ENCODE measurements around the gene SOCS7. TPM values are rescaled to one million over a fixed set of nuclear protein-coding genes. Genes with fewer than 3 reads are reported as not detected.

The SOCS7 gene
- total and polyA plus RNA-seq, 2 of the 4 experiments (the other 2 are of a cell fraction), result 6.5 to 6.8 TPM

- Histone ChIP-seq H3K18ac (ENCODE audit: low read depth, low read length) (no peak overlapping the region), H3K23ac (ENCODE audit: low read depth, low read length) (no peak overlapping the region), H3K4ac (ENCODE audit: low read depth, low read length) (no peak overlapping the region), H3K27ac (ENCODE audit: insufficient read depth, low read length) (no peak overlapping the region), H4K5ac (ENCODE audit: low read depth, low read length) (no peak overlapping the region), H2AK5ac (ENCODE audit: low read depth, low read length) (no peak overlapping the region), H3K9ac (ENCODE audit: low read depth, low read length) (no peak overlapping the region), H3K4me1 (ENCODE audit: control insufficient read depth, insufficient read depth, low read length) (no peaks in the 10 kb centered on the region), H4K20me1 (ENCODE audit: insufficient read depth, low read length) (no peaks in the 10 kb centered on the region), H2AFZ (replicated peaks; ENCODE audit: low read length, poor library complexity) (no peak overlapping the region), H3K56ac (ENCODE audit: extremely low read depth, insufficient read depth, low read length) (no peak overlapping the region), H3K27me3 (ENCODE audit: control insufficient read depth, insufficient read depth, low read length) (no peaks in the 10 kb centered on the region), H2BK5ac (ENCODE audit: low read depth, low read length, poor library complexity, severe bottlenecking) (no peak overlapping the region), H3K79me1 (ENCODE audit: low read depth in 1 of 2, low read length in 2 of 2) (peaks cover 0 to 3% of the 10 kb centered on the region in 2 experiments; a peak in 1 of 4 replicates), H2BK20ac (ENCODE audit: low read depth, low read length) (no peak overlapping the region), H4K91ac (ENCODE audit: insufficient read depth, low read depth, low read length) (no peak overlapping the region), H2AK9ac (replicated peaks; ENCODE audit: low read depth, low read length, poor library complexity) (no peak overlapping the region), H3K4me2 (ENCODE audit: low read depth, low read length) (no peak overlapping the region), H3K9me1 (ENCODE audit: insufficient read depth, low read length) (peaks cover 2% of the 10 kb centered on the region; the same call in 1 of the 2 replicates), H3K14ac (replicated peaks; ENCODE audit: low read depth, low read length) (no peak overlapping the region), H4K8ac (ENCODE audit: low read depth in 2 of 2, low read length in 2 of 2) (no peak overlapping the region), H3K4me3 (ENCODE audit: insufficient read depth, low read depth, low read length) (no peak overlapping the region), H2BK120ac (ENCODE audit: low read depth, low read length) (no peak overlapping the region), H2BK15ac (ENCODE audit: low read depth, low read length) (no peak overlapping the region), H3K36me3 (ENCODE audit: control insufficient read depth, insufficient read depth, low read length) (peaks cover 28% of the 10 kb centered on the region), H3K9me3 (ENCODE audit: control insufficient read depth, insufficient read depth, low read length) (no peaks in the 10 kb centered on the region)
- no TSS peak for BruUV-seq (replicated peaks)
- in situ Hi-C loops (cut with MboI; ENCODE audit: low sequenced_read_pairs), result no loop called here
- ChIA-PET POLR2A (ENCODE audit: unreplicated experiment) (interaction anchor here (0.6 kb wide), 1 partner anchor 262 kb away, joined by 3 read pairs; no protein-coding TSS in a partner anchor), CTCF (no interaction called here)
- ATAC-seq (ENCODE audit: low read depth), result no peak
- no peak for DNase-seq
- no peak for TF ChIP-seq CHD1 (IDR thresholded peaks at IDR 0.05; ENCODE audit: low read depth, low read length)
- no peak for TF ChIP-seq FOS (IDR thresholded peaks at IDR 0.05; ENCODE audit: low read depth, low read length)
- TF ChIP-seq RCOR1 (IDR thresholded peaks at IDR 0.05; ENCODE audit: insufficient replicate concordance, low read length), result no peak
- WGBS, 2 experiments (ENCODE audit: extremely low coverage in 2 of 2, insufficient read length in 1 of 2), result no CpG with 5 or more reads among the region's 1 CpG
- intact Hi-C loops (cut with micrococcal nuclease), result no loop called here
- dilution Hi-C loops (cut with HindIII; ENCODE audit: low sequenced_read_pairs, unreplicated experiment), result no loop called here
Observed at GRCh38 chr17:38379448-38379847, 27.8 kb downstream of the SOCS7 start.
